IPS-11a (cell line): ENCODE results near the gene LPIN3.

ENCODE experiments used
- H3K4me3 ChIP-seq: one replicate; pipeline ENCODE4 v1.5.1; 2013; ENCODE audit warnings: low read depth, low read length, control low read depth

Gene LPIN3

DNA sequence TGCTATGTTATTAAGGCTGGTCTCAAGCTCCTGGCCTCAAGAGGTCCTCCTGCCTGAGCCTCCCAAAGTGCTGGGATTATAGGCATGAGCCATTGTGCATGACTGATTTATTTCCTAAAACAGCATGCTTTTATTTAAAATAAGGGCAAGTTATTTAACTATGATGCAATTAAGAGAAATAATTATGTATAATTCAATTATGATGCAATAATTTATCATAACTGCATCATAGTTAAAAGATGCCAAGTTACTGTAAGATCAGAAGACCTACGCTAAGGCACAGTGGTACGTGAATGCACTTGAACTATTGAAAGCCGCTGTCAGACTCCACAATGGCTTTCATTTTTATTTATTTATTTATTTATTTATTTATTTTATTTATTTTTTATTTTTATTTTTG, 50.3 kb downstream of the LPIN3 start:
- H3K4me3 ChIP-seq = no peak overlapping the region

DNA sequence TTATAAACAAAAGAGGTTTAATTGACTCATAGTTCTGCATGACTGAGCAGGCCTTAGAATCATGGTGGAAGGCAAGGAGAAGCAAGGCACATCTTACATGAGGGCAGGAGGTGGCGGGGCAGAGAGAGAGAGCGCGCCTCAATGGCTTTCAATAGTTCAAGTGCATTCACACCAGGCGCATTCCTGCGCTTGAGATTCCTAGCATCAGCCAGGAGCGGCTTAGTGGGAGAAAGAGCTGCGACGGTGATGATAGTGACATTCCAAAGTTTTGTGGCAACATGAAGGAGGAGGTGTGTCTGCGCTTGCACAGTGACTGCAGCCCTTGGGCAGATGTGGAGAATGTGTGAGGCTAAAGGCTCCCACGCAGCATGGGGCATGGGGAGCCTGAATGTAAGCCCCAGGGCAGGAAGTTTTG, 51.0 kb downstream of the LPIN3 start:
- H3K4me3 ChIP-seq = no peak overlapping the region

DNA sequence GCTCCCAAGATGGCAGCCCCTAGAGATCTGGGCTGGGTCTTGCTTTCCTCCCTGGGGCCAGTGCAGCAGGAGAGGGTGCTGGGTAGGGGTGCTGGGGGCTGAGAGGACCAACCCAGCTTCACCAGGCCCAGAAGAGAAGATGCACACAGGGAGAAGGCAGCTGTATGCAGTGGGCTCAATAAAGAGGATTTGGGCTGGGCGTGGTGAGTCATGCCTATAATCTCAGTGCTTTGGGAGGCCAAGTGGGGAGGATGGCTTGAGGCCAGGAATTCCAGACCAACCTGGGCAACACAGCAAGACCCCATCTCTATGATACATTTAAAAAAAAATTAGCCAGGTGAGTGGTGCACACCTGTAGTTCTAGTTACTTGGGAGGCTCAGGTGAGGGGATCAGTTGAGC, 51.7 kb downstream of the LPIN3 start:
- H3K4me3 ChIP-seq = no peak overlapping the region

DNA sequence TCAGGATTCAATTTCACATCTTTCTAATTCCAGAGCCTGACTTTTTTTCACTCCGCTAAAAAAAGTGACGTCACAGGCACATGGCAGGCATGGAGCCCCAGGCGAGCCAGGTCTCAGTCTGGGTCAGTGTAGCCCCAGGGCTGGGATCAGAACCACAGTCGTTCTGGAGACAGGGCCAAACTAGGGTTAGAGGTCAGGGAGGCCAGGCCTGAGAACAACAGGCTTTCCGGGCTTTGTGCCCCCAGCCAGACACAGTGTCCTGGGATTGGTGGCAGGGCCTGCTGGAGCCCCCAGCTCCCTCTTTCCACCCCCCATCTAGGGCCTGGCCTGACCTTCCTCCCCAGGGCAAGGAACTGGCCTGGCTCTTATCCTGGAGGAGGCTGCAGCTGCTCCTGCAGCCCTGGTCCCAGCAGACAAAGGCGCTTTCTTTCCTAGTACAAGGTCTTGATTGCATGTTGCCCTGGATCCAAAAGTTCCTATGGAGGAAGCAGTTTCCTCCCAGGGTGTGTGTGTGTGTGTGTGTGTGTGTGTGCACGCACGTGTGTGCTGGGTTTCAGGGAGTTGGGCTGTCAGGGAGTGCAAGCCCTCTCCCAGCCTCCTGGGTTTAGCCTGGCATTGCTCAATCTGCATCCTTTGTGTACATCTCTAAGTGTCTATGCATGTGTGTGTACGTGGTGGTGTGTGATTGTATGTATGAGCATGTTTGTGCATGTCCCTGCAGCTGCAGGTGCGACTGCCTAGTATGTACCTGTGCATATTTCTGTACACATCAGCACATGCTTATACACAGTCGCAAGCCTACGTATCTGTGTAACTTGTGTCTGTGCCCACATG, 52.5 kb downstream of the LPIN3 start:
- no peak overlapping the region for H3K4me3 ChIP-seq

DNA sequence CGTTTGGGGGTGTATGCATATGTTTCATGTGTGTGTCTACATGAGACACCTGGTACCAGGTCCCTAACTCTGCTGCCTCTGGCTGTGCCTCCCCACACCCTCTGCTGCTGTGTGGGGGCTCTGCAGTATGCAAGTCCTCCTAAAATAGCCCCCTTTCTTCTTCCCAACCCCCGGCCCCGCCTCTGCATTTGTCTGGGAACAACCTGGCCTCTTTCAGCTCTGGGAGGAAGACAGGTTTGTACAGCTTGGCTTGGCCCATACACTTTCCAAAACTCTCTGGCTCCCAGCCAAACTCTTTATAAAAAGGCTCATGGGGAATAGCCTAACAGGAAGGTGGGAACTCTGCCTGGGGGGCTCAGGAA, 53.1 kb downstream of the LPIN3 start:
- no peak overlapping the region for H3K4me3 ChIP-seq

DNA sequence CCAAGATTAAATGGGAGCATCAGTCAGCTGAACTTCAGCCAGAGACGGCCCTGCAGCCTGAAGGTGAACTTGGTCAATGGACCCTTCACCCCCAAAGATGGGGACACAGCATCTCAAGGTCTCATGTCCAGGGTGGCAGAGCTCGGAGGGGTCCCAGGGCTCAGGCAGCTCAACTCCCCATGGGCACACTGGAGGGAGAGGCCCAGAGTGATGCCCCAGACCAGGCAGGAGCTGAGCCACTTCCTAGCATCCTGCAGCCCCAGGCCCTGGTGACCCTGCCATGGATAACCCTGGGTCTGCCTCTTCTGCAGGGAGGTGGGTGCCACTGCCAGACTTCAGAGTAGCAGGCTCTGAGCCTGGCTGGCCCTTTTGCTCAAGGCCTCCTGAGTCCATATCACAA, 53.5 kb downstream of the LPIN3 start:
- H3K4me3 ChIP-seq = no peak overlapping the region

GRCh38 chr20:41394931-41395666, 54.5 kb downstream of the LPIN3 start:
- H3K4me3 ChIP-seq = no peak overlapping the region

DNA sequence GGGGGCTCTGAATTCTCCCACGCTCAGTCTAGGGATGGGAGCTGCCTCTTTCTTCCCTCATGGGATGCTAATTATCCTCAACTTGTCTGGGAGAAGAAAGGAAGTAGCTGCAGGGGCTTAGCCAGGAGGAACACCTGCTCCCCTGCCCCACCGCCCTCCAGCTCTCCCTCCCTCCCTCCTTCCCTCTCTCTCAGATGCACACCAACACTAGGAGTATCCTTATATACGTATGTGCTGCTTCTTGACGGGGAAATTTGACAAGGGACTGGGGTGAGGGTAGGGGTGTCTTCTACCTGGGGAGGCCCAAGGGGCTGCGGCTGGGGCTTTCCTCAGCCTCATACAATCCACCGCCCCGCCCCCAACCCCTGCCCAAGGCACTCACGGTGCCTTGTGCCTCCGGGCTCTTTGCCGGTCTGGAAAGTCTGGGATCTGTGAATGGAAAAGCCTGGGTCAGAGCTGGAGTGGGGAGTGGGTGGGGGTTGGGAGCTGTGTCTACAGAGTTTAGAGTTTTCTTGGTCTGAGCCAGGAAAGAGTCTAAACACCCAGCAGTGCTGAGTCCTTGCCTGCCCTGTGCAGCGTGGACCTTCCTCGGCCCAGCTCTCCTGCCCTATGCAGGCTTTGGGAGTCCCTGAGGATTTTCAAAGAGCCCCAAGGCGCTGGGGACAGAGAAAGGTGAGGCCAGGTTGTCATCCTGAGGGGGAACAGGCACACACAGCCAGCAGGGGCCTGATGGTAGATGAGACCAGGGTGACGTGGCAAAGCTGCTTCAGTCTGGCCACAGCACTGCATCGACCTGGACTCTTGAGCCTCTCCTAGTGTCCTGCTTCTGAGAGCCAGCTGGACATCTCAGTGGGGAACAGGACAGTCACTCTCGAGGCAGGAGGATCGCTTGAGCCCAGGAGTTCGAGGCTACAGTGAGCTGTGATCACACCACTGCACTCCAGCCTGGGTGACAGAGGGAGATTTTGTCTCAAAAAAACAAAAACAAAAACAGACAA, 55.3 kb downstream of the LPIN3 start:
- no peak overlapping the region for H3K4me3 ChIP-seq

- no peak overlapping the region for H3K4me3 ChIP-seq
Observed at GRCh38 chr20:41398408-41398807, 57.8 kb downstream of the LPIN3 start.

DNA sequence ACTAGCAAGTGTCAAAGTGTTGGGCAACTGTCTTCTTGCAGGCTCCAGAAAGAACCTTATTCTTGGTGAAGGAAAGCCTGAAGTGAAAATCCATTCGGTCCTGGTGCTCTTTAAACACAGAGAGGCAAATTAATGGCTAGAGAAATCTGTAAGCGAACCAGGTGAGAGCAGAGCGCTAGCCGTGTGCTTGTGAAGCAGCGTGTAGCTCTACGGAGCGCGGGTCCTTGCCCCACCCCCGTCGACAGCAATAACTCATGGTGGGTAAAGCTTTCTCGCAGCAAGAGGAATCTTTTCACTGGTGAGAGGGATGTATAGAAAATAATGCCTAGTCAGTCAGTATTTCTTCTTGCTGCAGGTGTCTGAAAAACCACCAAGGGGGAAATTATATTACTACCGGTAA, 63.0 kb downstream of the LPIN3 start:
- no peak overlapping the region for H3K4me3 ChIP-seq

- no peak overlapping the region for H3K4me3 ChIP-seq
Observed at GRCh38 chr20:41405436-41405835, 64.8 kb downstream of the LPIN3 start.

GRCh38 chr20:41406353-41406752, 65.7 kb downstream of the LPIN3 start:
- H3K4me3 ChIP-seq = no peak overlapping the region

DNA sequence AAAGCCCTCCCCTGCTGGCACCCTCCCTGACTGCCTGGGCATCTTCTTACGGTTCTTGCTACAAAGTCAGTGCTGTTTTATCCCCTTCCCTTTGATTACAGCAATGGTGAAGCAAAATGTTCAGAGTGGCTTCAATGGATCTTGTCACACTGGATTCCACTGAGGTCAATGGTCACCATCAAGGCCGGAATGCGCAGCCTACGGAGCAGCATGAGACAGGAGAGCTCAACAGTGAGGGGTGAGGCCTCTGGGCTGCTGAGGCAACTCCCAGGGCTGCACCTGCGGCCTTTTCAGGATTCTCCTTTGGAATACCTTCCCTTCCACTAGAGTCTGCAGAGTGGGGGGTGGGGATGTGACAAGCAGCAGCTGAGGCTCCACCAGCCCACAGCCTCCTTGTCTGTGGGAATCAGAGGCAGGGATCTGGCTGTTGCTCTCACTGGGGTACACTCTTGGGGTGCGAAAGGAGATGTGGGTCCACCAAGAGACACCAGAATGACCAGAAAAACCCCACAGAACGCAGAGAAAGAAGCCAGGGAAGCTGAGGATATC, 66.3 kb downstream of the LPIN3 start:
- no peak overlapping the region for H3K4me3 ChIP-seq

- no peak overlapping the region for H3K4me3 ChIP-seq
Observed at GRCh38 chr20:41407607-41408006, 67.0 kb downstream of the LPIN3 start.

GRCh38 chr20:41408156-41408794, 67.7 kb downstream of the LPIN3 start:
- H3K4me3 ChIP-seq = no peak overlapping the region

DNA sequence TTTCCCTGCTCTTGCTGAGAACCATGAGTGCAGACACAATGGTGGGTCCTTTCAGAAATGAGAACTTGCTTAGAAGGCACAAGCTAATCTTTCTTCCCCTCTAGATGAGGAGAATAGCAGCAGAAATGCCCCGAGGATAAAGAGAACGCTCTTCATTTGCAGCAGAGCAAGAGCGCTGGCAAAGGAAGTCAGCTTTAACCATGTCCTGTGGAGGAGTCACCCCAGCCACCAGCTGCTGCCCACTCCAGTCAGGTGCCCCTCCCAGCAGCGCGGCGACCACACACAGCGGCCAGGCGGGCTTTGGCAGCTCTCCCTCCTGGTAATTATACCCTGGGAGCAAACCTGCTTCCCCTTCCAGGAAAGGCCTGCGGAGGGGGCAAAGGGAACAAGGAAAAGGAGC, 68.4 kb downstream of the LPIN3 start:
- no peak overlapping the region for H3K4me3 ChIP-seq
